ENCODE results near the gene RPA3. TPM values are rescaled to one million over a fixed set of nuclear protein-coding genes. Genes with fewer than 3 reads are reported as not detected.

Gene RPA3
- polyA plus RNA-seq, 1 donor (not counting 4 experiments of a cell fraction or from before 2014, with no cell fraction given), result 51.1 TPM

- no peaks in the 10 kb centered on the region for H3K9me1 ChIP-seq (ENCODE audit: control insufficient read depth, extremely low read depth, insufficient read depth, low read length)
- H3K9ac ChIP-seq (ENCODE audit: control insufficient read depth, extremely low read depth, insufficient read depth, low read length), result no peak overlapping the region
- no peak overlapping the region for H2AFZ ChIP-seq (ENCODE audit: control insufficient read depth, low read length)
- H3K4me1 ChIP-seq (ENCODE audit: control insufficient read depth, extremely low read depth, insufficient read depth, low read length), result peaks cover 10% of the 10 kb centered on the region
- no peaks in the 10 kb centered on the region for H3K9me3 ChIP-seq (ENCODE audit: control insufficient read depth, low read depth, low read length)
- dilution Hi-C loops (cut with MboI; ENCODE audit: extremely low pct_ligation_motif_present, low sequenced_read_pairs), result no loop called here
- H3K4me2 ChIP-seq (ENCODE audit: control insufficient read depth, extremely low read depth, insufficient read depth, low read depth, low read length), result no peak overlapping the region
- no peaks in the 10 kb centered on the region for H3K79me2 ChIP-seq (ENCODE audit: control insufficient read depth, insufficient read depth, low read length)
- no peak overlapping the region for H3K4me3 ChIP-seq (ENCODE audit: control insufficient read depth in 2 of 3, extremely low read depth in 1 of 3, insufficient read depth in 2 of 3, low read depth in 1 of 3, low read length in 3 of 3)
- TF ChIP-seq EZH2 (IDR thresholded peaks at IDR 0.05; ENCODE audit: low read length), result no peak
- no peak for TF ChIP-seq CTCF (optimal IDR thresholded peaks at IDR 0.05 in 1 of 3, IDR thresholded peaks at IDR 0.05 in 1 of 3, conservative IDR thresholded peaks at IDR 0.05 in 1 of 3; ENCODE audit: extremely low read depth in 1 of 3, insufficient read depth in 2 of 3, low read length in 3 of 3)
- no peak for FAIRE-seq
- no peak overlapping the region for H3K27ac ChIP-seq (ENCODE audit: control insufficient read depth, insufficient read depth, low read length)
- DNase-seq (ENCODE audit: low read depth, low spot score), result no peak
- no peaks in the 10 kb centered on the region for H3K27me3 ChIP-seq (ENCODE audit: control insufficient read depth, extremely low read depth, insufficient read depth, low read length)
- no peaks in the 10 kb centered on the region for H4K20me1 ChIP-seq (ENCODE audit: control insufficient read depth, extremely low read depth, insufficient read depth, low read length)
- no peaks in the 10 kb centered on the region for H3K36me3 ChIP-seq (ENCODE audit: control insufficient read depth in 2 of 2, extremely low read depth in 1 of 2, insufficient read depth in 2 of 2, low read length in 2 of 2)
These were observed 10.6 kb downstream of the RPA3 start for GRCh38 chr7:7707806-7708205.

DNA sequence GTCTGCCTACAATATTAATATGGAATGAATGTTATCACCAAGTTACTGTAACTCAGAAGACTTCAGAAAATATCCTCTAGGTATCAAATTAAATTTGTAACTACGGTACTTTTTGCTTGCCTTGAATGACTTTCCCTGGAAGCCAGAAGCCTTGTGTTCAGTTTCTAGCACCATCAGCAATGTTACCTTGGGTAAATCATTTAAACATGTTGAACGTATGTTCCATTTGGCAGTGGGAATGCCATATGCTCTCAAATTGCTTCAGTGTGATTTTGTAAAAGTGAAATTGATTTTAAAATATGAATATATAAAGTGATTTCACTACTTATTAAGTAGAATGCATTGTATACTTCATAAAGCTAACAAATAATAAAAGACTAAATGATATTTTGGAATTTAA lies 11.2 kb downstream of the RPA3 start:
- Histone ChIP-seq H4K20me1 (ENCODE audit: control insufficient read depth, extremely low read depth, insufficient read depth, low read length) (no peaks in the 10 kb centered on the region), H2AFZ (ENCODE audit: control insufficient read depth, low read length) (no peak overlapping the region), H3K9me1 (ENCODE audit: control insufficient read depth, extremely low read depth, insufficient read depth, low read length) (no peaks in the 10 kb centered on the region), H3K27me3 (ENCODE audit: control insufficient read depth, extremely low read depth, insufficient read depth, low read length) (no peaks in the 10 kb centered on the region), H3K9me3 (ENCODE audit: control insufficient read depth, low read depth, low read length) (no peaks in the 10 kb centered on the region), H3K4me1 (ENCODE audit: control insufficient read depth, extremely low read depth, insufficient read depth, low read length) (peaks cover 10% of the 10 kb centered on the region), H3K27ac (ENCODE audit: control insufficient read depth, insufficient read depth, low read length) (no peak overlapping the region), H3K9ac (ENCODE audit: control insufficient read depth, extremely low read depth, insufficient read depth, low read length) (no peak overlapping the region), H3K4me2 (ENCODE audit: control insufficient read depth, extremely low read depth, insufficient read depth, low read depth, low read length) (no peak overlapping the region), H3K79me2 (ENCODE audit: control insufficient read depth, insufficient read depth, low read length) (no peaks in the 10 kb centered on the region), H3K4me3 (ENCODE audit: control insufficient read depth in 2 of 3, extremely low read depth in 1 of 3, insufficient read depth in 2 of 3, low read depth in 1 of 3, low read length in 3 of 3) (no peak overlapping the region), H3K36me3 (ENCODE audit: control insufficient read depth in 2 of 2, extremely low read depth in 1 of 2, insufficient read depth in 2 of 2, low read length in 2 of 2) (no peaks in the 10 kb centered on the region)
- no peak for FAIRE-seq
- dilution Hi-C loops (cut with MboI; ENCODE audit: extremely low pct_ligation_motif_present, low sequenced_read_pairs), result no loop called here
- no peak for DNase-seq (ENCODE audit: low read depth, low spot score)
- TF ChIP-seq EZH2 (IDR thresholded peaks at IDR 0.05; ENCODE audit: low read length) (no peak), CTCF (optimal IDR thresholded peaks at IDR 0.05 in 1 of 3, IDR thresholded peaks at IDR 0.05 in 1 of 3, conservative IDR thresholded peaks at IDR 0.05 in 1 of 3; ENCODE audit: extremely low read depth in 1 of 3, insufficient read depth in 2 of 3, low read length in 3 of 3) (no peak)
